Stimulated activated CD4-positive, alpha-beta T cell treated with anti-CD3 and anti-CD28 coated beads, TNF-alpha, amount 100 ng/mL, for 4 hours (primary cell): ENCODE results near the gene HMG20B.

Source experiments
- DNase-seq, 3 experiments: peaks; one replicate each; pipeline ENCODE4 v3.0.0-alpha.2; 2020; ENCODE audit warnings: low read depth in 3 of 3

HMG20B gene

GRCh38 chr19:3620817-3621547, 48.2 kb downstream of the HMG20B start:
- DNase-seq = no peak

- DNase-seq = no peak
These were observed 48.9 kb downstream of the HMG20B start for GRCh38 chr19:3621689-3622088.

GRCh38 chr19:3622224-3622623, 49.5 kb downstream of the HMG20B start:
- DNase-seq = no peak

DNA sequence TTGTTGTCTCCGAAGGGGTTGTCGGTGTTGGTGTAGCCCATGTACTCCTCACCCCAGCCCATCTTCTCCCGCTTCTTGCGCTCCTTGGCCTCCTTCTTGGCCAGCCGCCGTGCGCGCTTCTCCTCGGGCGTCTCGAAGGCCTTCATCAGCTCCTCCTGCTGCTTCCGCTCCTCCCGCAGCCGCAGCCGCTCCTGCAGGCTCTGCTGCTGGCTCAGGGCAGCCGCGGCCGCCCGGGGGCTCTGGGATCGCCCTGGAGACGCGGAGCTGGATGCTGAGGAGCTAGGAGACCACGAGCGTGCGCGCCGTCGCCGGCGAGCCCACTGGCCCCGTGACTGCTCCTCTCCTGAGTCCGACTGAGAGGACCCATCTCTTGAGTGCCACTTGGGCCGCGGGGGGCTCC, 51.0 kb downstream of the HMG20B start:
- DNase-seq = no peak

DNA sequence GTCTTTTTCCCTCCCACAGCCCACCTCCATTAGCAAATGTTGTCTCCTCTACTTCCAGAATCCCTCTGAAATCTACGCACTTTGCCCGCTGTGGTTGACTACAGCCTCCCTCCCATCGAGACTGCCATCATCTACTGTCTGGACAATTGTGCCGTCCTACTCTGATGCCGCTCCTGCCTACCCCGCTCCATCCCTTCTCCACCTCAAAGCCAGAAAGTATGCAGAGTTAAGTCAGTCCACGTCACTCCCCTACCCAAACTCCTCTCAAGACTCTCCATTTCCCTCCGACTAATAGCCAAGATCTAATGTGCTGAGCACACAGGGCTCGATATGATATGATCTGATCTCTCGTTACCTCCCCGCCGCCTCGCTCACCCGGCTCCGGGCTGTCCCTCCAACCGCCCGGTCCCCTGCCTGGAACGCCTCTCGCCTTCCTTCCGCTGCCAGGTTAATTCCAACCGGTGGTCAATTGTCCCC, 53.3 kb downstream of the HMG20B start:
- DNase-seq = no peak

GRCh38 chr19:3626473-3627350, 54.0 kb downstream of the HMG20B start, which contains the start of gene CACTIN:
TSS of gene CACTIN (minus strand) at chr19:3626790. CDS start at chr19:3626762, 28 bp downstream.
- peak; percentile 97 to 98 (median 98) for DNase-seq

DNA sequence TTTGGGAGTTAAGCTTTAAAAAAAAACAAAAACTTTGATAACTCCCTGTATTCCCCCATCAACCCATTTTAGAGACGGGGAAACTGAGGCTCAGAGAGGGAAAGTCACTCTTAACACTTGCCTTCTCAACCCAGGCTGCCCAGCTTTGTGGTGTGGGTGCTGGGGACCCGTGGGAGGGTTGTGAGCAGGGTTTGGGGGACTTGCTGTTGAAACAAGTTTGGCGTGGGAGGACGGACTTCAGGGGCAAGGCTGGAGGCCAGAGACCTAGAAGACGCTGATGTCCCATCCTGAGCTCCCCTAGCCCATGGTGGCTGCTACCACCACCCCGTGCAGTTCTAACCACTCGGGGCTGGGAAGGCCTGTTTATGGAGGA, 54.6 kb downstream of the HMG20B start:
- DNase-seq = no peak
